ENCODE results near the gene SPP2. TPM values are rescaled to one million over a fixed set of nuclear protein-coding genes. Genes with fewer than 3 reads are reported as not detected.

The SPP2 gene
- total RNA-seq (2021; fragmentation: NEBNext Ultra II Directional; extraction: Animal tissue kit (Norgen Biotek cat#: 25700)) (not detected in 2 replicates), polyA plus RNA-seq (2011; rRNA removed) (not detected in 2 replicates), polyA minus RNA-seq (2011; rRNA and poly(A)+ RNA removed) (not detected in 2 replicates)
- not detected for polyA plus RNA-seq (2011; cell fraction: cytosol; rRNA removed)
- not detected for polyA plus RNA-seq (2011; cell fraction: nucleus; rRNA removed)
- not detected in 4 replicates for polyA plus RNA-seq (2012, experiment 1 of 2)
- not detected for polyA plus RNA-seq (2012, experiment 2 of 2)
- polyA plus RNA-seq (2013, experiment 1 of 2), result not detected
- not detected for polyA plus RNA-seq (2013, experiment 2 of 2)
- not detected for polyA minus RNA-seq (2011; cell fraction: cytosol; rRNA and poly(A)+ RNA removed)
- not detected for polyA minus RNA-seq (2011; cell fraction: nucleus; rRNA and poly(A)+ RNA removed)
- long read RNA-seq, experiment 1, result 0 reads
- long read RNA-seq, experiment 2, result 0 reads

GRCh38 chr2:234050455-234051135 lies at the start of gene SPP2:
TSS of gene SPP2 (plus strand) at chr2:234050702. CDS start at chr2:234050787, 85 bp downstream.
- FAIRE-seq, result no peak
- Histone ChIP-seq H4K91ac (replicated peaks; ENCODE audit: insufficient read length, low read length) (no peak within 1 kb of the TSS), H3K9me3 (ENCODE audit: insufficient read depth in 2 of 2, low read depth in 1 of 2, low read length in 1 of 2) (no peaks in the 10 kb centered on the region), H2BK120ac (replicated peaks; ENCODE audit: low read depth, low read length) (no peak within 1 kb of the TSS), H3K18ac (ENCODE audit: extremely low read depth, low read length) (no peak within 1 kb of the TSS), H3K4me2 (ENCODE audit: insufficient read depth in 1 of 2, low read depth in 2 of 2, low read length in 2 of 2) (no peak within 1 kb of the TSS), H4K20me1 (replicated peaks in 1 of 2; ENCODE audit: control insufficient read depth in 1 of 2, insufficient read depth in 2 of 2, low read length in 2 of 2) (no peaks in the 10 kb centered on the region), H3K79me1 (ENCODE audit: low read depth, low read length) (no peaks in the 10 kb centered on the region), H2BK12ac (ENCODE audit: low read depth, low read length) (no peak within 1 kb of the TSS), H4K5ac (ENCODE audit: insufficient read length, low read depth, low read length) (no peak within 1 kb of the TSS), H2AK5ac (ENCODE audit: low read depth, low read length) (no peak within 1 kb of the TSS), H3K79me2 (ENCODE audit: control insufficient read depth in 1 of 2, insufficient read depth in 2 of 2, low read length in 2 of 2) (no peaks in the 10 kb centered on the region), H3K56ac (replicated peaks; ENCODE audit: insufficient read length, low read depth, low read length) (no peak within 1 kb of the TSS), H3K36me3 (ENCODE audit: control insufficient read depth in 2 of 4, insufficient read depth in 4 of 4, low read length in 3 of 4) (no peaks in the 10 kb centered on the region), H3K27me3 (replicated peaks in 1 of 4; ENCODE audit: control insufficient read depth in 3 of 4, extremely low read depth in 1 of 4, insufficient read depth in 3 of 4, low read length in 3 of 4) (no peaks in the 10 kb centered on the region), H3K14ac (ENCODE audit: insufficient read length) (no peak within 1 kb of the TSS), H3K4me3 (ENCODE audit: extremely low read depth in 1 of 4, insufficient read depth in 2 of 4, low read depth in 3 of 4, low read length in 4 of 4) (no peak within 1 kb of the TSS), H4K8ac (ENCODE audit: extremely low read depth, insufficient read depth, low read length) (no peak within 1 kb of the TSS), H3K27ac (ENCODE audit: low read depth, low read length) (no peak within 1 kb of the TSS), H3K9ac (replicated peaks in 1 of 4; ENCODE audit: extremely low read depth in 1 of 4, low read depth in 3 of 4, low read length in 3 of 4) (no peak within 1 kb of the TSS), H2BK5ac (ENCODE audit: low read depth, low read length) (no peak within 1 kb of the TSS), H2BK15ac (ENCODE audit: low read length) (no peak within 1 kb of the TSS), H3K4me1 (replicated peaks in 1 of 4; ENCODE audit: control insufficient read depth in 3 of 4, insufficient read depth in 4 of 4, low read length in 3 of 4) (no peaks in the 10 kb centered on the region), H2AFZ (ENCODE audit: low read length) (peak within 1 kb of the TSS; percentile 17; the same call in 1 of the 2 replicates), H3K4ac (replicated peaks; ENCODE audit: insufficient read length, low read depth, low read length) (no peak within 1 kb of the TSS), H3K23ac (ENCODE audit: insufficient read length) (no peak within 1 kb of the TSS), H2BK20ac (ENCODE audit: low read length) (no peak within 1 kb of the TSS), H3K23me2 (ENCODE audit: low read depth, low read length) (no peaks in the 10 kb centered on the region)
- POLR2A ChIA-PET (ENCODE audit: partially characterized antibody), result no interaction called here
- no peak for DNase-seq (ENCODE audit: low read depth in 1 of 2, low spot score in 2 of 2)
- CTCF ChIA-PET (ENCODE audit: partially characterized antibody), result interaction anchor here (1.0 kb wide), 1 partner anchor 239 kb away, joined by 3 read pairs; no protein-coding TSS in a partner anchor
- WGBS, 2 experiments (ENCODE audit: extremely low coverage in 1 of 2, insufficient coverage in 1 of 2, insufficient read length in 1 of 2, insufficient replicate concordance in 2 of 2, low coverage in 1 of 2, low lambda C conversion rate in 2 of 2, missing lambda C conversion rate in 1 of 2), result 91% methylated on average over 9 of the region's 9 CpGs; no CpG with 5 or more reads in 1 of the 2 experiments
- TF ChIP-seq EP300 (IDR thresholded peaks at IDR 0.05; ENCODE audit: borderline replicate concordance in 1 of 2, low read depth in 2 of 2, low read length in 2 of 2) (no peak), CBX8 (IDR thresholded peaks at IDR 0.05; ENCODE audit: borderline replicate concordance, low read depth, low read length) (no peak), ATF2 (IDR thresholded peaks at IDR 0.05; ENCODE audit: low read length) (no peak), FOSL1 (IDR thresholded peaks at IDR 0.05; ENCODE audit: insufficient read depth, low read depth, low read length) (no peak), SP4 (IDR thresholded peaks at IDR 0.05; ENCODE audit: low read length) (no peak), SRF (IDR thresholded peaks at IDR 0.05; ENCODE audit: low read depth, low read length) (no peak), SP1 (IDR thresholded peaks at IDR 0.05; ENCODE audit: low read depth, low read length) (no peak), ASH2L (IDR thresholded peaks at IDR 0.05; ENCODE audit: low read length) (no peak), KDM4A (IDR thresholded peaks at IDR 0.05; ENCODE audit: low read depth, low read length, severe bottlenecking) (no peak), ZNF274 (IDR thresholded peaks at IDR 0.05; ENCODE audit: borderline replicate concordance, extremely low read depth, low read length) (no peak)

Data from H1 (cell line).